ENCODE data around the gene PEA15.

PEA15 gene

DNA sequence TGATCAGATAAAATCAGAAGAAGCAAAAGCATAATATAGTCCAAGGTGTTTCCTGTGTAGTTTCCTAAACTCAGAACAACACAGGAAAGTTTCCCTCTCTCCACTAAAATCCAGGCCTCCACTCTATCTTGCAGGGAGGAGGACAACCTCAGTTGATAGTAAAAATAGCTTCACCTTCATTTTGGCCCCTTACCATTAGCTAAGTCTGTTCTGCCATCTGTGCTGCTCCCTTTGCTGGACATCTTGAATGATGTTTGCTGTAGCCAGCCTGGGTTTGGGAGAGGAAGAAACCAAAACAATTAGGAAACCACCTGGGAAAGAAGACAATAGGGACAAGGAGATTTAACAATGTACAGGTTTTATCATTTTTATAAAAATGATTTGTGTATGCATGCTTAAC is 38.6 kb downstream of the PEA15 start:
- TF ChIP-seq, protein P1, sequence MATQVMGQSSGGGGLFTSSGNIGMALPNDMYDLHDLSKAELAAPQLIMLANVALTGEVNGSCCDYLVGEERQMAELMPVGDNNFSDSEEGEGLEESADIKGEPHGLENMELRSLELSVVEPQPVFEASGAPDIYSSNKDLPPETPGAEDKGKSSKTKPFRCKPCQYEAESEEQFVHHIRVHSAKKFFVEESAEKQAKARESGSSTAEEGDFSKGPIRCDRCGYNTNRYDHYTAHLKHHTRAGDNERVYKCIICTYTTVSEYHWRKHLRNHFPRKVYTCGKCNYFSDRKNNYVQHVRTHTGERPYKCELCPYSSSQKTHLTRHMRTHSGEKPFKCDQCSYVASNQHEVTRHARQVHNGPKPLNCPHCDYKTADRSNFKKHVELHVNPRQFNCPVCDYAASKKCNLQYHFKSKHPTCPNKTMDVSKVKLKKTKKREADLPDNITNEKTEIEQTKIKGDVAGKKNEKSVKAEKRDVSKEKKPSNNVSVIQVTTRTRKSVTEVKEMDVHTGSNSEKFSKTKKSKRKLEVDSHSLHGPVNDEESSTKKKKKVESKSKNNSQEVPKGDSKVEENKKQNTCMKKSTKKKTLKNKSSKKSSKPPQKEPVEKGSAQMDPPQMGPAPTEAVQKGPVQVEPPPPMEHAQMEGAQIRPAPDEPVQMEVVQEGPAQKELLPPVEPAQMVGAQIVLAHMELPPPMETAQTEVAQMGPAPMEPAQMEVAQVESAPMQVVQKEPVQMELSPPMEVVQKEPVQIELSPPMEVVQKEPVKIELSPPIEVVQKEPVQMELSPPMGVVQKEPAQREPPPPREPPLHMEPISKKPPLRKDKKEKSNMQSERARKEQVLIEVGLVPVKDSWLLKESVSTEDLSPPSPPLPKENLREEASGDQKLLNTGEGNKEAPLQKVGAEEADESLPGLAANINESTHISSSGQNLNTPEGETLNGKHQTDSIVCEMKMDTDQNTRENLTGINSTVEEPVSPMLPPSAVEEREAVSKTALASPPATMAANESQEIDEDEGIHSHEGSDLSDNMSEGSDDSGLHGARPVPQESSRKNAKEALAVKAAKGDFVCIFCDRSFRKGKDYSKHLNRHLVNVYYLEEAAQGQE (IDR thresholded peaks at IDR 0.05; ENCODE audit: insufficient read depth in 1 of 2, low read depth in 2 of 2, low read length in 2 of 2), result no peak
- TF ChIP-seq SIN3A (IDR thresholded peaks at IDR 0.05; ENCODE audit: borderline replicate concordance, insufficient read depth, low read length) (no peak), FOXP2 (optimal IDR thresholded peaks at IDR 0.05; ENCODE audit: borderline replicate concordance, extremely low read depth, extremely low read length, insufficient read depth) (no peak), TAF1 (IDR thresholded peaks at IDR 0.05; ENCODE audit: borderline replicate concordance, insufficient read depth, low read length) (no peak), POLR2AphosphoS5 (IDR thresholded peaks at IDR 0.05; ENCODE audit: low read depth, low read length) (no peak)

DNA sequence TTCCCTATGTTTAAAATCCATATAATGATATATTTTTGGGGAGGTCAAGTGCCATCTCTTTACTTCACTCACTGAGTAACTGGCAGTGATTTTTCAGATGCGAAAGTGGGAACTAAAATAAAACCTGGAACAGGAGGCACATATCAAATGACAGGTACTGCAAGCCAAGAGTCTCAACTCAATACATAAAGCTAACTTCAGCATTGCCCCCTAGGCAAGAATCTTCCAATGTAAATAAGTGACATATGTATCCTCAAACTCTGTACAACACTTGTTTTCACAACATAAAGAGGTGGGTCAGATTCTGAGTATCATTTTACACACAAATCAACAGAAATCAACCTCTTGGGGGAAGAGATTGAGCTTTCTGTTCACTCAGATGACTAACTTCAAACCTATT is 39.0 kb downstream of the PEA15 start:
- TF ChIP-seq TAF1 (IDR thresholded peaks at IDR 0.05; ENCODE audit: borderline replicate concordance, insufficient read depth, low read length), result no peak
- TF ChIP-seq FOXP2 (optimal IDR thresholded peaks at IDR 0.05; ENCODE audit: borderline replicate concordance, extremely low read depth, extremely low read length, insufficient read depth), result no peak
- TF ChIP-seq POLR2AphosphoS5 (IDR thresholded peaks at IDR 0.05; ENCODE audit: low read depth, low read length), result no peak
- TF ChIP-seq, protein P1 (IDR thresholded peaks at IDR 0.05; ENCODE audit: insufficient read depth in 1 of 2, low read depth in 2 of 2, low read length in 2 of 2), result no peak
- no peak for TF ChIP-seq SIN3A (IDR thresholded peaks at IDR 0.05; ENCODE audit: borderline replicate concordance, insufficient read depth, low read length)

DNA sequence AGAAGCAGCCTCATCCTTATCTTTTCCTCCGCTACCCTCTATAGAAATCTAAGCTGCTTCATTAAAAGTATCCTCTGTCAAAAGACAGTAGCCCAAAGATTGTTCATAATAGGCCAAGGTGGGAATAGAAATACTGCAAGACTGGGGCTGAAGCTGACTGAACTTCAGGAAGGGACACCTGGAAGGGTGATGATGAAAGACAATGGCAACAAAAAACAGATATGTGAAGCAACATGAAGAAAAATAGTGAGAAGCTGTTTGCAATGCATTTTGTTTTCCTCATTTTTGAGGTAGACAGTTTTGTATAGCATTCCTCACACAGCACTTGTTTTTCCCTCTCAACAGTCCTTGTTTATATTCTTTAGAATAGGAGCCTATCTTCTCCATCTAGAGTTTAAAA is 40.2 kb downstream of the PEA15 start:
- TF ChIP-seq FOXP2 (optimal IDR thresholded peaks at IDR 0.05; ENCODE audit: borderline replicate concordance, extremely low read depth, extremely low read length, insufficient read depth) (no peak), POLR2AphosphoS5 (IDR thresholded peaks at IDR 0.05; ENCODE audit: low read depth, low read length) (no peak), SIN3A (IDR thresholded peaks at IDR 0.05; ENCODE audit: borderline replicate concordance, insufficient read depth, low read length) (no peak), TAF1 (IDR thresholded peaks at IDR 0.05; ENCODE audit: borderline replicate concordance, insufficient read depth, low read length) (no peak)
- TF ChIP-seq, protein P1 (IDR thresholded peaks at IDR 0.05; ENCODE audit: insufficient read depth in 1 of 2, low read depth in 2 of 2, low read length in 2 of 2), result no peak

DNA sequence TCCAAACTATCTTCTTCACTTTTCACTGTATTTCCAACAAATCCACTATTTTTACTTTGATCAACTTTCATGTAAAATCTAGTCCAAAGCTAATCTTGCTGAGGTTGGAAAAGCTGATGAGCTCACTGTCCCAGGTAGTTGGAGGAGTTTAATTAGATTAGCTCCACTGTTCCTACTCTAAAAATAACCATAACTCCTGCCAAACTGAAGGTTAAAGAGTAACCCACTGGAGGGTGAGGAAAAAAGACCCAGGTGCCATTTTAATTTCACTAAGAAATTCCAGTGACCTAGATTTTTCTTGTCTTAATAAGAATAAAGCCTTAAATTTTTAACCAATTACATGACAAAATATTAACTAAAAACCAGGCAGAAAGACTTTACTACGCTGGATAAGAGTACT is 41.9 kb downstream of the PEA15 start:
- TF ChIP-seq SIN3A (IDR thresholded peaks at IDR 0.05; ENCODE audit: borderline replicate concordance, insufficient read depth, low read length), result no peak
- TF ChIP-seq, protein P1 (IDR thresholded peaks at IDR 0.05; ENCODE audit: insufficient read depth in 1 of 2, low read depth in 2 of 2, low read length in 2 of 2), result no peak
- no peak for TF ChIP-seq FOXP2 (optimal IDR thresholded peaks at IDR 0.05; ENCODE audit: borderline replicate concordance, extremely low read depth, extremely low read length, insufficient read depth)
- TF ChIP-seq POLR2AphosphoS5 (IDR thresholded peaks at IDR 0.05; ENCODE audit: low read depth, low read length), result no peak
- no peak for TF ChIP-seq TAF1 (IDR thresholded peaks at IDR 0.05; ENCODE audit: borderline replicate concordance, insufficient read depth, low read length)

DNA sequence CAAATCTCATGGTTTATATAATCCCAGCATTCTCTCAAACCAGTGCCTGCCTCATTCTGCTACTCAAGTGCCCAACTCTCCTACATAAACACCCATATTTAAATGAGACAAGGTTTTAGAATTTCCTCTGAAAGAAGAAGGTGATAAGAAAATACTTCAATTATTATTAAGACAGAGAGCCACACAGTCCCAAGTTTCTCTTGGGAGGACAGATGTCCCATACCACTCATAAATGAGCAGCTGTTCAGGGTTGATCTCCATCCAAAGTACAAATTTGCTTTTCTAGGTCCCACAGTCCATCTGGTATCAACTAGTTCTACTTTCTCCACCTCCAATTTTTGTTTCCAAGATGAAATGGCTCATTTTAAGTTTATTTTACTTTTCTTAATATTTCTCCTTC is 45.8 kb downstream of the PEA15 start:
- TF ChIP-seq, protein P1 (IDR thresholded peaks at IDR 0.05; ENCODE audit: insufficient read depth in 1 of 2, low read depth in 2 of 2, low read length in 2 of 2), result no peak
- no peak for TF ChIP-seq POLR2AphosphoS5 (IDR thresholded peaks at IDR 0.05; ENCODE audit: low read depth, low read length)
- TF ChIP-seq SIN3A (IDR thresholded peaks at IDR 0.05; ENCODE audit: borderline replicate concordance, insufficient read depth, low read length), result no peak
- no peak for TF ChIP-seq FOXP2 (optimal IDR thresholded peaks at IDR 0.05; ENCODE audit: borderline replicate concordance, extremely low read depth, extremely low read length, insufficient read depth)
- TF ChIP-seq TAF1 (IDR thresholded peaks at IDR 0.05; ENCODE audit: borderline replicate concordance, insufficient read depth, low read length), result no peak
